Measurements from ENCODE around the gene RRP12.

The RRP12 gene

GRCh38 chr10:97367126-97367649, 34.0 kb downstream of the RRP12 start:
- TF ChIP-seq ZNF274 (IDR thresholded peaks at IDR 0.05; ENCODE audit: low read depth, low read length) = no peak
- H3K4me3 ChIP-seq (ENCODE audit: low read length) = no peak overlapping the region

- no peak for TF ChIP-seq ZNF274 (IDR thresholded peaks at IDR 0.05; ENCODE audit: low read depth, low read length)
- H3K4me3 ChIP-seq (ENCODE audit: low read length) = no peak overlapping the region
Measured at GRCh38 chr10:97366572-97366971, 34.6 kb downstream of the RRP12 start.

GRCh38 chr10:97365761-97366351, 35.3 kb downstream of the RRP12 start:
- TF ChIP-seq ZNF274 (IDR thresholded peaks at IDR 0.05; ENCODE audit: low read depth, low read length) = no peak

GRCh38 chr10:97363071-97363470, 38.1 kb downstream of the RRP12 start:
- TF ChIP-seq ZNF274 (IDR thresholded peaks at IDR 0.05; ENCODE audit: low read depth, low read length) = no peak
- no peak overlapping the region for H3K4me3 ChIP-seq (ENCODE audit: low read length)

More at GRCh38 chr10:97365761-97366351, 35.3 kb downstream of the RRP12 start:
- no peak overlapping the region for H3K4me3 ChIP-seq (ENCODE audit: low read length)

- H3K4me3 ChIP-seq (ENCODE audit: low read length) = no peak overlapping the region
Measured at GRCh38 chr10:97362310-97363033, 38.7 kb downstream of the RRP12 start.

GRCh38 chr10:97361537-97361901, 39.6 kb downstream of the RRP12 start:
- H3K4me3 ChIP-seq (ENCODE audit: low read length) = no peak overlapping the region
- TF ChIP-seq ZNF274 (IDR thresholded peaks at IDR 0.05; ENCODE audit: low read depth, low read length) = no peak

More at GRCh38 chr10:97362310-97363033, 38.7 kb downstream of the RRP12 start:
- no peak for TF ChIP-seq ZNF274 (IDR thresholded peaks at IDR 0.05; ENCODE audit: low read depth, low read length)

- no peak for TF ChIP-seq ZNF274 (IDR thresholded peaks at IDR 0.05; ENCODE audit: low read depth, low read length)
- H3K4me3 ChIP-seq (ENCODE audit: low read length) = no peak overlapping the region
Measured at GRCh38 chr10:97360705-97361536, 40.2 kb downstream of the RRP12 start.

- TF ChIP-seq ZNF274 (IDR thresholded peaks at IDR 0.05; ENCODE audit: low read depth, low read length) = no peak
- no peak overlapping the region for H3K4me3 ChIP-seq (ENCODE audit: low read length)
Measured at GRCh38 chr10:97358781-97359180, 42.4 kb downstream of the RRP12 start.

GRCh38 chr10:97358349-97358748, 42.8 kb downstream of the RRP12 start:
- no peak for TF ChIP-seq ZNF274 (IDR thresholded peaks at IDR 0.05; ENCODE audit: low read depth, low read length)
- H3K4me3 ChIP-seq (ENCODE audit: low read length) = no peak overlapping the region

- H3K4me3 ChIP-seq (ENCODE audit: low read length) = no peak overlapping the region
- TF ChIP-seq ZNF274 (IDR thresholded peaks at IDR 0.05; ENCODE audit: low read depth, low read length) = no peak
Measured at GRCh38 chr10:97356918-97357317, 44.2 kb downstream of the RRP12 start.

- no peak for TF ChIP-seq ZNF274 (IDR thresholded peaks at IDR 0.05; ENCODE audit: low read depth, low read length)
- H3K4me3 ChIP-seq (ENCODE audit: low read length) = no peak overlapping the region
Measured at GRCh38 chr10:97356318-97356914, 44.7 kb downstream of the RRP12 start.

GRCh38 chr10:97355571-97355975, 45.6 kb downstream of the RRP12 start:
- no peak overlapping the region for H3K4me3 ChIP-seq (ENCODE audit: low read length)
- no peak for TF ChIP-seq ZNF274 (IDR thresholded peaks at IDR 0.05; ENCODE audit: low read depth, low read length)

- no peak for TF ChIP-seq ZNF274 (IDR thresholded peaks at IDR 0.05; ENCODE audit: low read depth, low read length)
- no peak overlapping the region for H3K4me3 ChIP-seq (ENCODE audit: low read length)
Measured at GRCh38 chr10:97353945-97354344, 47.2 kb downstream of the RRP12 start.
